Endothelial cell of umbilical vein (primary cell): ENCODE measurements around the gene SOD3. TPM values are rescaled to one million over a fixed set of nuclear protein-coding genes. Genes with fewer than 3 reads are reported as not detected.

Experiments used
- BruUV-seq: library from RNA; stranded (reverse); fragments of 400-500 nt; replicated peaks from 2 replicates; lab custom pipeline; 2021; lab: Mats Ljungman, UMichigan
- CTCF ChIA-PET: fragments of 300-600, 350-600 bp; sonication (Branson Sonifier 250); formaldehyde crosslinking; loops from one replicate; lab custom pipeline; 2021; ENCODE audit warnings: antibody characterized with exemption, inconsistent platforms; lab: Charles Lee
- POLR2A ChIA-PET: fragments of 300-600, 350-600 bp; sonication (Branson Sonifier 250); formaldehyde crosslinking; loops from one replicate; lab custom pipeline; 2021; ENCODE audit warnings: antibody characterized with exemption, inconsistent platforms; lab: Charles Lee
- DNase-seq: peaks from one replicate; pipeline ENCODE4 v3.0.0-alpha.2; 2011; ENCODE audit warnings: low read depth, low spot score
- FAIRE-seq: peaks from 2 replicates; lab custom pipeline; 2011; peaks lifted over from hg19 to GRCh38; lab: Jason Lieb, UNC
- H2AFZ ChIP-seq: 2 replicates; pipeline ENCODE4 v1.6.0; 2012; ENCODE audit warnings: low read depth, low read length, control low read depth, inconsistent platforms
- H3K27ac ChIP-seq: 2 replicates; pipeline ENCODE4 v1.5.1; 2011; ENCODE audit warnings: low read depth, mild to moderate bottlenecking, control low read depth, low read length, moderate library complexity; ENCODE audit not compliant: insufficient read depth
- H3K27me3 ChIP-seq, 2 experiments: 2 replicates each; pipeline versions ENCODE4 v1.6.0 to v1.6.1; 2011; ENCODE audit warnings: low read length in 2 of 2, mixed read lengths in 1 of 2; ENCODE audit not compliant: control insufficient read depth in 2 of 2, insufficient read depth in 2 of 2
- H3K36me3 ChIP-seq, 2 experiments: 2 replicates in 1 of 2; 3 replicates in 1 of 2; pipeline ENCODE4 v1.5.1; 2011; ENCODE audit warnings: low read length in 2 of 2, mild to moderate bottlenecking in 1 of 2, moderate library complexity in 1 of 2; ENCODE audit not compliant: control insufficient read depth in 2 of 2, insufficient read depth in 2 of 2; ENCODE audit errors: extremely low read depth in 1 of 2
- H3K4me1 ChIP-seq: 3 replicates; pipeline ENCODE4 v1.5.1; 2011; ENCODE audit warnings: mild to moderate bottlenecking, low read length; ENCODE audit not compliant: control insufficient read depth, insufficient read depth; ENCODE audit errors: extremely low read depth
- H3K4me2 ChIP-seq: 2 replicates; pipeline ENCODE4 v1.6.1; 2011; ENCODE audit warnings: low read length, control low read depth, mixed read lengths; ENCODE audit not compliant: insufficient read depth
- H3K4me3 ChIP-seq, 3 experiments: fragments of 200-600 bp in 1 of 3; sonication (generic), shearing (Covaris generic) in 1 of 3; replicated peaks in 1 of 3; 2 replicates each; pipeline ENCODE4 v1.5.1; 2011 to 2016; ENCODE audit warnings: control low read depth in 3 of 3, low read length in 3 of 3, mild to moderate bottlenecking in 2 of 3, inconsistent platforms in 1 of 3, low read depth in 1 of 3, moderate library complexity in 1 of 3; ENCODE audit not compliant: insufficient read depth in 1 of 3
- H3K79me2 ChIP-seq: 2 replicates; pipeline ENCODE4 v1.6.0; 2012; ENCODE audit warnings: low read length, inconsistent platforms; ENCODE audit not compliant: control insufficient read depth, insufficient read depth
- H3K9ac ChIP-seq: replicated peaks from 2 replicates; pipeline ENCODE3; 2011; ENCODE audit warnings: low read length, control low read depth; ENCODE audit not compliant: insufficient read depth; ENCODE audit errors: extremely low read depth
- H3K9me1 ChIP-seq: replicated peaks from 3 replicates; pipeline ENCODE4 v1.6.0; 2011; ENCODE audit warnings: mild to moderate bottlenecking, low read length; ENCODE audit not compliant: control insufficient read depth, insufficient read depth; ENCODE audit errors: extremely low read depth
- H3K9me3 ChIP-seq: replicated peaks from 2 replicates; pipeline ENCODE4 v1.5.1; 2012; ENCODE audit warnings: low read length, inconsistent platforms; ENCODE audit not compliant: control insufficient read depth, insufficient read depth
- H4K20me1 ChIP-seq: replicated peaks from 2 replicates; pipeline ENCODE3; 2011; ENCODE audit warnings: mild to moderate bottlenecking, low read length; ENCODE audit not compliant: control insufficient read depth, insufficient read depth; ENCODE audit errors: extremely low read depth
- CTCF ChIP-seq, 2 donors: IDR thresholded peaks; 1 replicate in 1 of 2; 2 replicates in 1 of 2; pipeline ENCODE4 v1.5.1; 2011; ENCODE audit warnings: low read length in 2 of 2, mild to moderate bottlenecking in 2 of 2, moderate library complexity in 2 of 2, control low read depth in 1 of 2, inconsistent platforms in 1 of 2, low read depth in 1 of 2; ENCODE audit not compliant: insufficient read depth in 1 of 2; ENCODE audit errors: extremely low read depth in 1 of 2
- EZH2 ChIP-seq: IDR thresholded peaks from 2 replicates; pipeline ENCODE4 v1.6.1; 2012; ENCODE audit warnings: borderline replicate concordance, low read depth, mild to moderate bottlenecking, moderate library complexity, low read length, inconsistent platforms; ENCODE audit not compliant: severe bottlenecking
- FOS ChIP-seq: IDR thresholded peaks from 2 replicates; pipeline ENCODE4 v1.6.1; 2011; ENCODE audit warnings: mild to moderate bottlenecking, low read length, moderate library complexity, borderline replicate concordance; ENCODE audit not compliant: insufficient read depth
- GATA2 ChIP-seq: IDR thresholded peaks from 2 replicates; pipeline ENCODE4 v1.7.0; 2011; ENCODE audit warnings: low read depth, mild to moderate bottlenecking, moderate library complexity, mixed read lengths, low read length; ENCODE audit not compliant: insufficient read length, insufficient read depth
- JUN ChIP-seq: IDR thresholded peaks from 2 replicates; pipeline ENCODE4 v1.6.1; 2011; ENCODE audit warnings: borderline replicate concordance, low read depth; ENCODE audit not compliant: insufficient read length, insufficient read depth
- MAX ChIP-seq: IDR thresholded peaks from 2 replicates; pipeline ENCODE4 v1.6.1; 2011; ENCODE audit not compliant: insufficient read depth, insufficient read length
- MYC ChIP-seq: IDR thresholded peaks from one replicate; pipeline ENCODE4 v1.6.1; 2011; ENCODE audit warnings: mild to moderate bottlenecking, low read depth, low read length
- POLR2A ChIP-seq: IDR thresholded peaks from 2 replicates; pipeline ENCODE4 v1.6.1; 2012; ENCODE audit warnings: low read depth, mild to moderate bottlenecking, control low read depth, low read length
- POLR2AphosphoS5 ChIP-seq: IDR thresholded peaks from 2 replicates; pipeline ENCODE4 v1.6.1; 2012; ENCODE audit warnings: low read depth, mild to moderate bottlenecking, control low read depth, low read length, moderate library complexity; ENCODE audit not compliant: insufficient read depth
- dilution Hi-C: fragments of 300-500 bp; cut with MboI; formaldehyde crosslinking; loops from one replicate; pipeline ENCODE4 v1.15.0; 2019; ENCODE audit warnings: low sequenced_read_pairs; ENCODE audit not compliant: extremely low pct_ligation_motif_present
- intact Hi-C: fragments of 100-400 bp; cut with micrococcal nuclease; formaldehyde crosslinking; loops from one replicate; pipeline ENCODE4 v1.10.0; 2022
- polyA plus RNA-seq, 4 experiments: library from polyadenylated mRNA; depleted of rRNA in 3 of 4; stranded (reverse) in 3 of 4; unstranded in 1 of 4; fragments of >200 nt; gene quantifications; 2 replicates each; pipeline versions ENCODE4 v1.2.1 to v1.2.3, GENCODE V29; 2011 to 2012; ENCODE audit warnings: missing spikeins in 1 of 4
- total RNA-seq: library from RNA; stranded (reverse); gene quantifications from 2 replicates; pipeline ENCODE4 v1.2.3, GENCODE V29; 2021

Gene SOD3
- total and polyA plus RNA-seq, 2 donors (not counting 3 experiments of a cell fraction or from before 2014, with no cell fraction given) = not detected

GRCh38 chr4:24849351-24849750 is 54.0 kb downstream of the SOD3 start:
- intact Hi-C loops = no loop called here
- no peaks in the 10 kb centered on the region for H4K20me1 ChIP-seq
- H3K4me3 ChIP-seq = no peak overlapping the region
- no peak overlapping the region for H3K4me2 ChIP-seq
- no peaks in the 10 kb centered on the region for H3K9me1 ChIP-seq
- no TSS peak for BruUV-seq
- no peaks in the 10 kb centered on the region for H3K9me3 ChIP-seq
- DNase-seq (no peak), FAIRE-seq (no peak)
- no peaks in the 10 kb centered on the region for H3K36me3 ChIP-seq
- H3K27ac ChIP-seq = no peak overlapping the region
- H3K9ac ChIP-seq = no peak overlapping the region
- peaks cover 27% of the 10 kb centered on the region for H3K4me1 ChIP-seq
- dilution Hi-C loops = no loop called here
- CTCF ChIA-PET = no interaction called here
- H3K27me3 ChIP-seq = no peaks in the 10 kb centered on the region
- TF ChIP-seq POLR2AphosphoS5 (no peak), GATA2 (no peak), MYC (no peak), FOS (no peak), JUN (no peak), CTCF (IDR thresholded peaks at IDR 0.05; ENCODE audit: extremely low read depth in 1 of 2, insufficient read depth in 1 of 2, low read depth in 1 of 2, low read length in 2 of 2) (no peak), MAX (no peak), POLR2A (no peak), EZH2 (no peak)
- H2AFZ ChIP-seq = no peak overlapping the region
- POLR2A ChIA-PET = no interaction called here
- H3K79me2 ChIP-seq = no peaks in the 10 kb centered on the region
